NCI-H510A (cell line): ENCODE results near the gene GATC.
"Not testable (repeated sequence)": the region's sequence is repeated elsewhere in the genome, so short reads cannot be mapped to it uniquely, and the experiment has no call there.

ENCODE experiments used
- DNase-seq: peaks from one replicate; lab custom pipeline; 2025; lab: John Stamatoyannopoulos, UW

GATC gene

GRCh38 chr12:120470150-120470784 lies 24.0 kb downstream of the GATC start:
- DNase-seq: no peak

GRCh38 chr12:120472521-120472920 lies 26.3 kb downstream of the GATC start:
- DNase-seq: no peak

- no peak for DNase-seq
Observed at GRCh38 chr12:120473807-120474615, 27.8 kb downstream of the GATC start.

GRCh38 chr12:120474616-120474960 lies 28.3 kb downstream of the GATC start:
- DNase-seq: no peak

- no peak for DNase-seq
Observed at GRCh38 chr12:120475643-120476042, 29.4 kb downstream of the GATC start.

- no peak for DNase-seq
Observed at GRCh38 chr12:120479458-120479857, 33.2 kb downstream of the GATC start.

GRCh38 chr12:120480211-120480610 lies 34.0 kb downstream of the GATC start:
- no peak for DNase-seq

GRCh38 chr12:120481022-120481767 lies 35.0 kb downstream of the GATC start:
- DNase-seq: no peak

- no peak for DNase-seq
Observed at GRCh38 chr12:120483621-120484020, 37.4 kb downstream of the GATC start.

- no peak for DNase-seq
Observed at GRCh38 chr12:120485961-120486881, 40.0 kb downstream of the GATC start.

- DNase-seq: not testable (repeated sequence)
Observed at GRCh38 chr12:120487552-120487951, 41.3 kb downstream of the GATC start.

GRCh38 chr12:120488057-120488640 lies 41.9 kb downstream of the GATC start:
- no peak for DNase-seq

GRCh38 chr12:120489018-120489417 lies 42.8 kb downstream of the GATC start:
- no peak for DNase-seq

- DNase-seq: no peak
Observed at GRCh38 chr12:120490325-120490724, 44.1 kb downstream of the GATC start.

- no peak for DNase-seq
Observed at GRCh38 chr12:120490833-120491512, 44.7 kb downstream of the GATC start.

GRCh38 chr12:120495186-120495730 lies 49.0 kb downstream of the GATC start:
- DNase-seq: no peak

- peak; percentile 91 for DNase-seq
Observed at GRCh38 chr12:120495731-120496412, 49.6 kb downstream of the GATC start, which contains the start of gene DYNLL1. DYNLL1 (plus strand) TSS chr12:120496113; CDS start chr12:120496422, 309 bp downstream.

- peak; percentile 25 for DNase-seq
Observed at GRCh38 chr12:120496413-120497340, 50.4 kb downstream of the GATC start.
